Loucy (cell line): Measurements from ENCODE around the gene HIRIP3.
"Not testable (repeated sequence)": the region's sequence is repeated elsewhere in the genome, so short reads cannot be mapped to it uniquely, and the experiment has no call there.

Experiments
- H2AFZ ChIP-seq: fragments of 200-600 bp; sonication (generic); 2 replicates; pipeline ENCODE4 v1.6.0; 2016; ENCODE audit warnings: antibody characterized with exemption, mild to moderate bottlenecking, low read length, moderate library complexity
- H3F3A ChIP-seq: fragments of 200-600 bp; 2 replicates; pipeline ENCODE4 v1.6.0; 2016; ENCODE audit warnings: antibody characterized with exemption, low read depth, mild to moderate bottlenecking
- H3K27me3 ChIP-seq: fragments of 200-600 bp; sonication (generic); 2 replicates; pipeline ENCODE4 v1.6.1; 2014; ENCODE audit warnings: low read length, mild to moderate bottlenecking; ENCODE audit not compliant: insufficient read depth, poor library complexity, severe bottlenecking
- H3K36me3 ChIP-seq: fragments of 200-600 bp; sonication (generic); 2 replicates; pipeline ENCODE4 v1.6.1; 2016; ENCODE audit warnings: low read length; ENCODE audit not compliant: insufficient read depth
- H3K4me1 ChIP-seq: fragments of 200-600 bp; sonication (generic); 2 replicates; pipeline ENCODE4 v1.5.1; 2014; ENCODE audit warnings: low read length, mild to moderate bottlenecking; ENCODE audit not compliant: insufficient read depth, poor library complexity, severe bottlenecking
- H3K4me2 ChIP-seq: fragments of 200-600 bp; sonication (generic); 2 replicates; pipeline ENCODE4 v1.6.0; 2014; ENCODE audit warnings: antibody characterized with exemption, low read length, low read depth, mild to moderate bottlenecking; ENCODE audit not compliant: poor library complexity, severe bottlenecking
- H3K4me3 ChIP-seq: fragments of 200-600 bp; sonication (generic); 2 replicates; pipeline ENCODE4 v1.5.1; 2014; ENCODE audit warnings: low read length, mild to moderate bottlenecking, mixed read lengths; ENCODE audit not compliant: poor library complexity, severe bottlenecking
- H3K79me2 ChIP-seq: fragments of 200-600 bp; sonication (generic); 2 replicates; pipeline ENCODE4 v1.6.1; 2014; ENCODE audit warnings: low read length; ENCODE audit not compliant: insufficient read depth
- H3K9ac ChIP-seq: fragments of 200-600 bp; sonication (generic); 2 replicates; pipeline ENCODE4 v1.6.0; 2014; ENCODE audit warnings: mild to moderate bottlenecking, low read depth, low read length, moderate library complexity; ENCODE audit not compliant: poor library complexity, severe bottlenecking
- H3K9me2 ChIP-seq: fragments of 200-600 bp; sonication (generic); replicated peaks from 2 replicates; pipeline ENCODE4 v1.6.1; 2016; ENCODE audit warnings: low read depth, low read length, mixed read lengths
- H3K9me3 ChIP-seq: fragments of 200-600 bp; sonication (generic); 2 replicates; pipeline ENCODE4 v1.6.1; 2014; ENCODE audit warnings: mild to moderate bottlenecking, antibody characterized with exemption, low read length, low read depth; ENCODE audit not compliant: insufficient read depth
- H4K20me1 ChIP-seq: fragments of 200-600 bp; sonication (generic); 2 replicates; pipeline ENCODE4 v1.6.0; 2014; ENCODE audit warnings: antibody characterized with exemption, low read length, mild to moderate bottlenecking; ENCODE audit not compliant: insufficient read depth, poor library complexity, severe bottlenecking
- EZH2phosphoT487 ChIP-seq: fragments of 200-600 bp; IDR thresholded peaks from 2 replicates; pipeline ENCODE4 v1.6.1; 2018; ENCODE audit warnings: antibody characterized with exemption, mild to moderate bottlenecking, moderate library complexity, borderline replicate concordance
- TF ChIP-seq, protein P1 (sequence below): fragments of 200-600 bp; sonication (generic); conservative IDR thresholded peaks from 2 replicates; pipeline ENCODE4 v1.5.1; 2014; ENCODE audit warnings: mild to moderate bottlenecking, antibody characterized with exemption, low read length

HIRIP3 gene

DNA sequence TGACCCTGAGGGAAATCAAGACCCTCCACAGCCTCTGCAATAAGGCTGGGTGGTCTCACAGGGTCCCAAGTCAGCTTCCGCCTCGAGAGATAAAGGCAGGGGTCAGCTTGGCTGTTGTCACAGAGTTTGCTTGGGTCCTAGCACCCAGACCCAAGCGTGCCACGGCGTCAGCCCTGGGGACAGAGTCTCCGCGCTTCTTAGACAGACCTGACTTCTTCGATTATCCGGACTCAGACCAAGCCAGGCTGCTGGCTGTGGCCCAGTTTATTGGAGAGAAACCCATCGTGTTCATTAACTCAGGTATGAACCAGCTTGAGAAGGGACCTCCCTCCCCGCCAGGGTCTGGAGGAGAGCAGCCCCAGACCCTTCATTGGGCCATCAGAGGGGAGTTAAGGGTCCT, 28.2 kb upstream of the HIRIP3 start:
- no peaks in the 10 kb centered on the region for H3K36me3 ChIP-seq
- no peaks in the 10 kb centered on the region for H3K9me3 ChIP-seq
- no peaks in the 10 kb centered on the region for H4K20me1 ChIP-seq
- H3K4me2 ChIP-seq = no peak overlapping the region
- no peak overlapping the region for H3K4me3 ChIP-seq
- no peaks in the 10 kb centered on the region for H3K79me2 ChIP-seq
- H3K9me2 ChIP-seq = no peaks in the 10 kb centered on the region
- H3K27me3 ChIP-seq = no peaks in the 10 kb centered on the region
- no peak overlapping the region for H2AFZ ChIP-seq
- no peak overlapping the region for H3K9ac ChIP-seq
- H3K4me1 ChIP-seq = peaks cover 4% of the 10 kb centered on the region
- H3F3A ChIP-seq = no peaks in the 10 kb centered on the region
- TF ChIP-seq, protein P1, sequence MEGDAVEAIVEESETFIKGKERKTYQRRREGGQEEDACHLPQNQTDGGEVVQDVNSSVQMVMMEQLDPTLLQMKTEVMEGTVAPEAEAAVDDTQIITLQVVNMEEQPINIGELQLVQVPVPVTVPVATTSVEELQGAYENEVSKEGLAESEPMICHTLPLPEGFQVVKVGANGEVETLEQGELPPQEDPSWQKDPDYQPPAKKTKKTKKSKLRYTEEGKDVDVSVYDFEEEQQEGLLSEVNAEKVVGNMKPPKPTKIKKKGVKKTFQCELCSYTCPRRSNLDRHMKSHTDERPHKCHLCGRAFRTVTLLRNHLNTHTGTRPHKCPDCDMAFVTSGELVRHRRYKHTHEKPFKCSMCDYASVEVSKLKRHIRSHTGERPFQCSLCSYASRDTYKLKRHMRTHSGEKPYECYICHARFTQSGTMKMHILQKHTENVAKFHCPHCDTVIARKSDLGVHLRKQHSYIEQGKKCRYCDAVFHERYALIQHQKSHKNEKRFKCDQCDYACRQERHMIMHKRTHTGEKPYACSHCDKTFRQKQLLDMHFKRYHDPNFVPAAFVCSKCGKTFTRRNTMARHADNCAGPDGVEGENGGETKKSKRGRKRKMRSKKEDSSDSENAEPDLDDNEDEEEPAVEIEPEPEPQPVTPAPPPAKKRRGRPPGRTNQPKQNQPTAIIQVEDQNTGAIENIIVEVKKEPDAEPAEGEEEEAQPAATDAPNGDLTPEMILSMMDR = no peak
- TF ChIP-seq EZH2phosphoT487 = no peak

DNA sequence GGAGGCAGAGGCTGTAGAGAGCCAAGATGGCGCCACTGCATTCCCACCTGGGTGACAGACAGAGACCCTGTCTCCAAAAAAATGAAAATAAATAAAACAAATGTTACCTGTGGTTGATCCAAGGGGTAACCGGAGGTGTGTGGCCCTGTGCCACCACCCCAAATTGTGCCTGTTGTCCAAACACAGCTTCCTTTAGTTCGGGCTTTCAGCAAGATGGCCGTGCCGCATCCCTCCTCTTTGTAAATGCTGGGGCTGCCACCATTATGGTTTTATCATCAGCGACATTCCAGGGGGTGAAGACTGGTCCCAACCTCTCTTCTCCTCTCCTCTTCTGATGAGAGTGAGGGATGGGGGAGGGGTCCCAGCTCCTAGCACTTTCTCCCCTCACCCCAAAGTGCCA, 27.5 kb upstream of the HIRIP3 start, which contains the start of gene C16orf92:
TSS of gene C16orf92 (plus strand) at position 312 of the 400 bp plus-strand sequence. CDS start 143 bp downstream, outside the sequence.
- no peak within 1 kb of the TSS for H3K4me2 ChIP-seq
- no peaks in the 10 kb centered on the region for H3F3A ChIP-seq
- no peak within 1 kb of the TSS for H3K9ac ChIP-seq

DNA sequence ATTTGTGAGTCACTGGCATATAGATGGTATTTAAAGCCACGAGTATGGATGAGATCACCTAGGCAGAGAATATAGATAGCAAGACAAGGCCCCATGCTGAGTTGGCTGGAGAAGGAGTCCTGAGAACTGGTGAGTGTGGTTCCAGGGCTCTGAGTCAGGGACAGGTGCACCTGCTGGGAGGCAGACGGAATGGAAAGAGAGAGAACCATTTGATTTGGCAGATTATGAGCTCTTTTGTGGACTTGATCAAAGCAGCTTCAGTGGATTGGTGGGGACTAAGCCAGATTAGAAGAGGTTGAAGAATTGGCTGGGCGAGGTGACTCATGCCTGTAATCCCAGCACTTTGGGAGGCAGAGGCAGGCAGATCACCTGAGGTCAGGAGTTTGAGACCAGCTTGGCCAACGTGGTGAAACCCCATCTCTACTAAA, 23.3 kb upstream of the HIRIP3 start:
- TF ChIP-seq, protein P1 = no peak
- no peak for TF ChIP-seq EZH2phosphoT487
- no peak overlapping the region for H3K9ac ChIP-seq

More for the DNA sequence above, 27.5 kb upstream of the HIRIP3 start, which contains the start of gene C16orf92:
- Histone ChIP-seq H4K20me1 (no peaks in the 10 kb centered on the region), H3K4me3 (no peak within 1 kb of the TSS), H3K9me2 (no peaks in the 10 kb centered on the region), H3K27me3 (no peaks in the 10 kb centered on the region), H3K79me2 (no peaks in the 10 kb centered on the region), H3K4me1 (peaks cover 4% of the 10 kb centered on the region), H3K9me3 (no peaks in the 10 kb centered on the region), H3K36me3 (no peaks in the 10 kb centered on the region), H2AFZ (no peak within 1 kb of the TSS)
- TF ChIP-seq EZH2phosphoT487 = no peak

DNA sequence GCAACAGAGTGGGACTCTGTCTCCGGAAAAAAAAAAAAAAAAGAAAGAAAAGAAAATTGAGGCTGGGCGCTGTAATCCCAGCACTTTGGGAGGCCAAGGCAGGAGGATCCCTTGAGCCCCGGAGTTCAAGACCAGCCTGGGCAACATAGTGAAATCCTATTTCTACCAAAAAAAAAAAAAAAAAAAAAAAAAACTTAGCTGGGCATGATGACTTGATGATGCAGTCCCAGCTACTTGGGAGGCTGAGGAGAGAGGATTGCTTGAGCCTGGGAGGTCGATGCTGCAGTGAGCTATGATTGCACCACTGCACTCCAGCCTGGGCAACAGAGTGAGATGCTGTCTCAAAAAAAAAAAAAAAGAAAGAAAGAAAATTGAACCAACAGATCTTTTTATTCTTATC, 22.5 kb upstream of the HIRIP3 start:
- not testable (repeated sequence) for H3K27me3 ChIP-seq, H3K4me2 ChIP-seq, H3K4me1 ChIP-seq, H3K4me3 ChIP-seq, H3K36me3 ChIP-seq, H3F3A ChIP-seq, H3K79me2 ChIP-seq, H3K9ac ChIP-seq, H3K9me3 ChIP-seq, H2AFZ ChIP-seq, H3K9me2 ChIP-seq, H4K20me1 ChIP-seq

More for the DNA sequence above, 23.3 kb upstream of the HIRIP3 start:
- no peak overlapping the region for H3K4me2 ChIP-seq
- H3K36me3 ChIP-seq = no peaks in the 10 kb centered on the region
- no peaks in the 10 kb centered on the region for H4K20me1 ChIP-seq
- H3K9me3 ChIP-seq = no peaks in the 10 kb centered on the region
- H3K27me3 ChIP-seq = no peaks in the 10 kb centered on the region
- H3K4me1 ChIP-seq = peaks cover 4% of the 10 kb centered on the region
- no peak overlapping the region for H2AFZ ChIP-seq
- H3F3A ChIP-seq = no peaks in the 10 kb centered on the region
- no peaks in the 10 kb centered on the region for H3K9me2 ChIP-seq
- no peaks in the 10 kb centered on the region for H3K79me2 ChIP-seq
- H3K4me3 ChIP-seq = no peak overlapping the region
